ENCODE measurements around the gene PITHD1.
"Not testable (repeated sequence)": the region's sequence is repeated elsewhere in the genome, so short reads cannot be mapped to it uniquely, and the experiment has no call there.

Gene PITHD1

GRCh38 chr1:23801338-23801748 lies 23.1 kb downstream of the PITHD1 start:
- no peak for TF ChIP-seq CTCF (conservative IDR thresholded peaks at IDR 0.05)
- peak overlapping the region; percentile 82 for H3K27ac ChIP-seq

GRCh38 chr1:23801876-23802275 lies 23.7 kb downstream of the PITHD1 start:
- H3K27ac ChIP-seq = peak overlapping the region; percentile 82

GRCh38 chr1:23802809-23803342 lies 24.7 kb downstream of the PITHD1 start:
- not testable (repeated sequence) for H3K27ac ChIP-seq

More at GRCh38 chr1:23801876-23802275, 23.7 kb downstream of the PITHD1 start:
- TF ChIP-seq CTCF (conservative IDR thresholded peaks at IDR 0.05) = no peak

- no peak overlapping the region for H3K27ac ChIP-seq
- TF ChIP-seq CTCF (conservative IDR thresholded peaks at IDR 0.05) = no peak
These were observed 25.5 kb downstream of the PITHD1 start for GRCh38 chr1:23803674-23804073.

GRCh38 chr1:23804183-23804835 lies 26.1 kb downstream of the PITHD1 start:
- TF ChIP-seq CTCF (conservative IDR thresholded peaks at IDR 0.05) = no peak
- no peak overlapping the region for H3K27ac ChIP-seq

- no peak overlapping the region for H3K27ac ChIP-seq
- no peak for TF ChIP-seq CTCF (conservative IDR thresholded peaks at IDR 0.05)
These were observed 26.8 kb downstream of the PITHD1 start for GRCh38 chr1:23805025-23805424.

- no peak for TF ChIP-seq CTCF (conservative IDR thresholded peaks at IDR 0.05)
- H3K27ac ChIP-seq = no peak overlapping the region
These were observed 28.1 kb downstream of the PITHD1 start for GRCh38 chr1:23806280-23806679.

- H3K27ac ChIP-seq = no peak overlapping the region
- TF ChIP-seq CTCF (conservative IDR thresholded peaks at IDR 0.05) = no peak
These were observed 29.2 kb downstream of the PITHD1 start for GRCh38 chr1:23807453-23807852.

All from VCaP (cell line).